ENCODE measurements around the gene CWC22.
"Not testable (repeated sequence)": the region's sequence is repeated elsewhere in the genome, so short reads cannot be mapped to it uniquely, and the experiment has no call there.

CWC22 gene

GRCh38 chr2:180002198-180002770, 4.8 kb downstream of the CWC22 start:
- DNase-seq, result peak; percentile 36

- DNase-seq, result no peak
Observed at GRCh38 chr2:180001726-180002125, 5.4 kb downstream of the CWC22 start.

GRCh38 chr2:180000434-180000833, 6.7 kb downstream of the CWC22 start:
- no peak for DNase-seq

- no peak for DNase-seq
Observed at GRCh38 chr2:179999000-179999399, 8.1 kb downstream of the CWC22 start.

- DNase-seq, result no peak
Observed at GRCh38 chr2:179995741-179996515, 11.2 kb downstream of the CWC22 start.

- peak; percentile 66 for DNase-seq
Observed at GRCh38 chr2:179991344-179991743, 15.8 kb downstream of the CWC22 start.

- no peak for DNase-seq
Observed at GRCh38 chr2:179990676-179991317, 16.3 kb downstream of the CWC22 start.

- DNase-seq, result no peak
Observed at GRCh38 chr2:179987916-179988315, 19.2 kb downstream of the CWC22 start.

GRCh38 chr2:179985163-179985820, 21.8 kb downstream of the CWC22 start:
- peak; percentile 49 for DNase-seq

- no peak for DNase-seq
Observed at GRCh38 chr2:179983250-179983932, 23.7 kb downstream of the CWC22 start.

GRCh38 chr2:179981085-179981484, 26.0 kb downstream of the CWC22 start:
- DNase-seq, result no peak

- DNase-seq, result no peak
Observed at GRCh38 chr2:179974761-179975160, 32.3 kb downstream of the CWC22 start.

GRCh38 chr2:179966778-179967394, 40.2 kb downstream of the CWC22 start:
- DNase-seq, result no peak

GRCh38 chr2:179965291-179966258, 41.5 kb downstream of the CWC22 start:
- DNase-seq, result peak; percentile 79

- DNase-seq, result no peak
Observed at GRCh38 chr2:179963626-179964025, 43.5 kb downstream of the CWC22 start.

- not testable (repeated sequence) for DNase-seq
Observed at GRCh38 chr2:179958251-179958650, 48.8 kb downstream of the CWC22 start.

- no peak for DNase-seq
Observed at GRCh38 chr2:179954026-179954425, 53.1 kb downstream of the CWC22 start.

GRCh38 chr2:179953359-179953758, 53.7 kb downstream of the CWC22 start:
- no peak for DNase-seq

GRCh38 chr2:179952658-179953057, 54.4 kb downstream of the CWC22 start:
- no peak for DNase-seq

GRCh38 chr2:179951680-179952079, 55.4 kb downstream of the CWC22 start:
- no peak for DNase-seq

- DNase-seq, result no peak
Observed at GRCh38 chr2:179950391-179950790, 56.7 kb downstream of the CWC22 start.
